ENCODE results near the gene HPSE2. TPM values are rescaled to one million over a fixed set of nuclear protein-coding genes. Genes with fewer than 3 reads are reported as not detected.

Gene HPSE2
- total RNA-seq, 2 experiments from 2014 or later, result not detected

DNA sequence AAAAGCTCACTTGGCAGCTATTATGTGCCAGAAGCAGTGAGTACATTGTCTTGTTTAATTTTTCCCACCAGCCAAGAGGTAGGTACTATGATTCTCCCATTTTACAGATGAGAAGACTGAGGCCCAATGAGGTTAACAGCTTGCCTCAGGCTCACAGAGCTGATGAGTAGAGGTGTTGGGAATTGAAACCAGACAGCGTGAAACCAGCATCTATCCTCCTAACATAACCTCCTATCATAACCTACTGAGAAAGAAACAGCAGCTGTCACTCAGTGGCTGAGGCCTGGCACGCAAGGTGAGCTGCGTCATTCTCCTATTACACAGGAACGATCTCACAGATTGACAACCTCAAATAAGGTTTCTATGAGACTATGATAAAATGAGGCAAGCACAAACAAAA, 826.9 kb downstream of the HPSE2 start:
- DNase-seq, result no peak
- no peak overlapping the region for H3K4me3 Mint-ChIP-seq
- H3K27me3 Mint-ChIP-seq, result no peaks in the 10 kb centered on the region
- H3K27ac Mint-ChIP-seq, result no peak overlapping the region
- peaks cover 14% of the 10 kb centered on the region for H3K4me1 Mint-ChIP-seq
- H3K36me3 Mint-ChIP-seq, result no peaks in the 10 kb centered on the region
- no peaks in the 10 kb centered on the region for H3K9me3 Mint-ChIP-seq

- H3K4me1 Mint-ChIP-seq, result peaks cover 18% of the 10 kb centered on the region
- H3K36me3 Mint-ChIP-seq, result peaks cover 4% of the 10 kb centered on the region
These were observed 827.9 kb downstream of the HPSE2 start for GRCh38 chr10:98407744-98408241.

More at GRCh38 chr10:98407744-98408241, 827.9 kb downstream of the HPSE2 start:
- H3K4me3 Mint-ChIP-seq, result no peak overlapping the region
- no peak for DNase-seq
- H3K27me3 Mint-ChIP-seq, result no peaks in the 10 kb centered on the region
- no peaks in the 10 kb centered on the region for H3K9me3 Mint-ChIP-seq
- no peak overlapping the region for H3K27ac Mint-ChIP-seq

Other genes starting within 250 kb of the HPSE2 start
- gene CNNM1, start 93.5 kb upstream of the HPSE2 start, total RNA-seq, result 1 to 10 TPM in 1 of 2 experiments, under 1 TPM in 1; 0.70 to 1.0 TPM
- 10 to 100 TPM; 50.8 to 53.9 TPM for gene GOT1, start 194.8 kb upstream of the HPSE2 start, total RNA-seq

Data from activated naive CD8-positive, alpha-beta T cell treated with anti-CD3 and anti-CD28 coated beads for 36 hours (primary cell).